ENCODE results near the gene LBHD2.
A peak's percentile ranks its signal among the peaks of the same experiment; 100 is the strongest.
"Not testable (repeated sequence)": the region's sequence is repeated elsewhere in the genome, so short reads cannot be mapped to it uniquely, and the experiment has no call there.

LBHD2 gene

GRCh38 chr14:103084021-103084919 lies at the start of gene LBHD2:
TSS of gene LBHD2 (plus strand) at chr14:103084210. CDS start at chr14:103086013, 1,803 bp downstream.
- no peak for DNase-seq

- no peak for DNase-seq
These were observed 42.5 kb upstream of the LBHD2 start for GRCh38 chr14:103041464-103041863.

- no peak for DNase-seq
These were observed 40.6 kb upstream of the LBHD2 start for GRCh38 chr14:103043257-103044015.

GRCh38 chr14:103045371-103045869 lies 38.6 kb upstream of the LBHD2 start:
- no peak for DNase-seq

GRCh38 chr14:103047453-103047852 lies 36.6 kb upstream of the LBHD2 start:
- not testable (repeated sequence) for DNase-seq

- DNase-seq, result no peak
These were observed 33.1 kb upstream of the LBHD2 start for GRCh38 chr14:103050935-103051334.

- no peak for DNase-seq
These were observed 31.6 kb upstream of the LBHD2 start for GRCh38 chr14:103052407-103052806.

GRCh38 chr14:103055695-103056094 lies 28.3 kb upstream of the LBHD2 start:
- no peak for DNase-seq

GRCh38 chr14:103056322-103057027 lies 27.5 kb upstream of the LBHD2 start:
- DNase-seq, result no peak

GRCh38 chr14:103057028-103057371 lies 27.0 kb upstream of the LBHD2 start:
- DNase-seq, result no peak

GRCh38 chr14:103057372-103058163 lies 26.4 kb upstream of the LBHD2 start, which contains the start of gene CDC42BPB:
TSS of gene CDC42BPB (minus strand) at chr14:103057549. CDS start at chr14:103057173, 376 bp downstream.
- peak; percentile 89 for DNase-seq

GRCh38 chr14:103058164-103059055 lies 25.6 kb upstream of the LBHD2 start:
- DNase-seq, result no peak

GRCh38 chr14:103059556-103059955 lies 24.5 kb upstream of the LBHD2 start:
- no peak for DNase-seq

- no peak for DNase-seq
These were observed 22.5 kb upstream of the LBHD2 start for GRCh38 chr14:103061482-103061976.

GRCh38 chr14:103064436-103064835 lies 19.6 kb upstream of the LBHD2 start:
- DNase-seq, result no peak

- DNase-seq, result no peak
These were observed 19.0 kb upstream of the LBHD2 start for GRCh38 chr14:103064978-103065377.

- no peak for DNase-seq
These were observed 18.1 kb upstream of the LBHD2 start for GRCh38 chr14:103065861-103066260.

- DNase-seq, result no peak
These were observed 17.6 kb upstream of the LBHD2 start for GRCh38 chr14:103066399-103066798.

GRCh38 chr14:103067231-103067954 lies 16.6 kb upstream of the LBHD2 start:
- DNase-seq, result no peak

Measured in midbrain (tissue), 1 donor.